ENCODE data around the gene NDNF.

NDNF gene, protein sequence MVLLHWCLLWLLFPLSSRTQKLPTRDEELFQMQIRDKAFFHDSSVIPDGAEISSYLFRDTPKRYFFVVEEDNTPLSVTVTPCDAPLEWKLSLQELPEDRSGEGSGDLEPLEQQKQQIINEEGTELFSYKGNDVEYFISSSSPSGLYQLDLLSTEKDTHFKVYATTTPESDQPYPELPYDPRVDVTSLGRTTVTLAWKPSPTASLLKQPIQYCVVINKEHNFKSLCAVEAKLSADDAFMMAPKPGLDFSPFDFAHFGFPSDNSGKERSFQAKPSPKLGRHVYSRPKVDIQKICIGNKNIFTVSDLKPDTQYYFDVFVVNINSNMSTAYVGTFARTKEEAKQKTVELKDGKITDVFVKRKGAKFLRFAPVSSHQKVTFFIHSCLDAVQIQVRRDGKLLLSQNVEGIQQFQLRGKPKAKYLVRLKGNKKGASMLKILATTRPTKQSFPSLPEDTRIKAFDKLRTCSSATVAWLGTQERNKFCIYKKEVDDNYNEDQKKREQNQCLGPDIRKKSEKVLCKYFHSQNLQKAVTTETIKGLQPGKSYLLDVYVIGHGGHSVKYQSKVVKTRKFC

GRCh38 chr4:121072224-121073003, at the start of gene NDNF:
TSS of gene NDNF (minus strand) at chr4:121072535. CDS start at chr4:121045837, 26,698 bp downstream.
- DNase-seq (ENCODE audit: low spot score), result no peak

DNA sequence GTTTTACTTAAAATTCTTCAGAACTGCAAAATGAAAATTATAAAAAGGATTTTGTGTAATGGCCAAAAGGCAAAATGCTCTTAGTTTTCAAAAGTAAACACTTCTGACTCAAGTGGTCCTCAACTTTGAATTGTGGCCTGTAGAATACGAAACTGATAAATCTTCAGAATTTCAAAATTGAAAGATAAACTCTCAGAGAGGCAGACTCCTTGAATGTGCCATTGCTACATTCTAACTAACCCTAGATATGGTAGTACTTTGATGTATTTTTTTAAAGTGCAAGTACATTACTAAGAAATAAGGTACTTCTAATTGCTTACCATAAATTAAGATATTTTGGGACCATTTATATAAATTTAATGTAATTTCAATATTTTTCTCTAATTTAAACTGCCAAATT, 47.4 kb upstream of the NDNF start:
- no peak for DNase-seq (ENCODE audit: low spot score)

DNA sequence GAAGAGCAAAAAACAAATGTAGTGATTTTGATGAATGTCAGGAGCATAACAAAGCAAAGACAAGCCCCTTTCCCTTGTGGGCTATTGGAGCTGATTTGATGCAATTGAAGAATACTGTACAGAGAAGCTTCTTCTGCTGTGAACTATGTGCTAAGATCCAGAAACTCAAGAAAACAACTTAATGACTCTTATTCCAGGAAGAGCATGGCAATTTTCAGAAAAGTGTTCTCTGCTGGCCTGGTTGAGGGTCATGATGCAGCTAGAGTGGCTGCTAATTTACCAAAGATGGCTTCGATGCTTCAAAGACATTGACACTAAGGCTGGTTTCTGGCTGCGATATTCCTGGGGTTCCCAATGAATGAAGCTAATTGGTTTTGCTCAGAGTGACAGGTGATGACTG, 46.0 kb upstream of the NDNF start:
- no peak for DNase-seq (ENCODE audit: low spot score)

DNA sequence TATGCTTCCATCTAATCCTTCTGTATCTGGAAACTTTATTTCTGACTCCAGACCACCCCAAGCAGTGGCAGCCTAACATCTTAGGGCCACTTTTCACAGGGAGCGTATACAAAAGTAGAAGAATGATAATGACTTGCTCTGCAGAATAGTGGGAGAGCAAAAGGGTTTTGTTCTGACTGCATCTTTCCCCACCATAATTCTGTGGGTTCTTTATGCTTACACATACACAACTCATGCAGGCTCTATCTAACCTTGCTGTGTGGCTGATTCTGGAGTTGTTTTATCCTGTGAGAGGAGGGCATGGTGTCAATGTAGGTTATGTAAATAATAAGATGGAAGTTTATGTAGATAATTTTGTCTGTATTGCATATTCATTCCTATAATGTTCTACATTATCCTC, 42.4 kb upstream of the NDNF start:
- DNase-seq (ENCODE audit: low spot score), result no peak

DNA sequence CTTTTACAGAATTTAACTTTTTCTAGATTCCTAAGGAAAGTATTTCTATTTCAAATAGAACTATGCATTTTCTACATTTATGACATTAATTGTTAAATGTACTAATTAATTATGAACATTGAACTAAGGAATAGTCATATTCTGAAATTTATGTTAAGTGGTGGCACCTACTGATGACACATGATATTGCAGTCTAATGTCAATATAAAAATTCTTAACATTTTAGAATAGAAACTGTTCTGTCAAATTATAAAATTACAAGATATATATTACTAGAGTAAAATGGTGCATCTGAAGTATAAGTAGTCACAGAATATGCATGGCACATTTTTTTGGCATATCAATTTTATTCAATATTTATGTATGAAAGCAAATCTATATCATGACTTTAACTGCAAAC, 40.2 kb upstream of the NDNF start:
- DNase-seq (ENCODE audit: low spot score), result no peak

- DNase-seq (ENCODE audit: low spot score), result no peak
Observed at GRCh38 chr4:121108557-121108956, 36.2 kb upstream of the NDNF start.

- no peak for DNase-seq (ENCODE audit: low spot score)
Observed at GRCh38 chr4:121107507-121107906, 35.2 kb upstream of the NDNF start.

DNA sequence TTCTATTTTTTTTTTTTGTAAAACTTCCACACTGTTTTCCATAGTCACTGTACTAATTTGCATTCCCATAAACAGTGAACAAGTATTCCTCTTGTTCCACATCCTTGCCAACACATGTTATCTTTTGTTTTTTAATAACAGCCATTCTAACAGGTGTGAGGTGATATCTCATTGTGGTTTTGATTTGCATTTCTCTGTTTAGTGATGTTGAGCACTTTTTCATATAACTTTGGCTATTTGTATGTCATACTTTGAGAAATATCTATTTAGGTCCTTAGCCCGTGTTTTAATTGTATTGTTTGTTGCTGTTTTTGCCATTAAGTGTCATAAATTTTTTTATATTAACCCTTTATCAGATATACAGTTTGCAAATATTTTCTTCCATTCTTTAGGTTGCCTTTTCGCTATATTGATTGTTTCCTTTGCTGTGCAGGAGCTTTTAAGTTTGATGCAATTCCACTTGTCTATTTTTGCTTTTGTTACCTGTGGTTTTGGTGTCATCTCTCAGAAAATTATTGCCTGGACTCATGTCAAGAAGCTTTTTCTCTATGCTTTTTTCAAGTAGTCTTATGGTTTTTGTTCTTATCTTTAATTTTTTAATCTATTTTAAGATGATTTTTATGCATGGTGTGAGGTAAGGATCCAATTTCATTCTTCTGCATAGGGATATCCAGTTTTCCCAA, 27.9 kb upstream of the NDNF start:
- DNase-seq (ENCODE audit: low spot score), result no peak

GRCh38 chr4:121098266-121098665, 25.9 kb upstream of the NDNF start:
- DNase-seq (ENCODE audit: low spot score), result no peak

DNA sequence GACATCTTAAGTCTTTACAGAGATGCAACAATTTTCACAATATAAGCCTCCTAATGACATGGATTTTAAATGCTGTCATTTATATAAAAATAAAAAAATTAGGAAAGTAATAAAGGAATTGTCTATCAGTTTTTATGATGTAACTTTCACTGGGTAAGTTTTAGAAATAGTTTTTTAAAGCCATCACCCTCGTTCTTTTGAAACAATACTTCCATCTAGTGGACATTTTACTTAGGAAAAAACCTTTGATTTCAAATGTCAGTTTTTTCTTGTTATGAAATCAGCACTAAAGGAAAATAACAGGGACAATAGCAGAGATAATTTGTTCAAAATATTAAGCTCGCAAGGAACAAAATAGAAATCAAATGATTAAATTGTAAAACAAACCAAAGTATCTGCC, 24.3 kb upstream of the NDNF start:
- DNase-seq (ENCODE audit: low spot score), result peak; percentile 32

GRCh38 chr4:121096191-121096590, 23.9 kb upstream of the NDNF start:
- DNase-seq (ENCODE audit: low spot score), result no peak

GRCh38 chr4:121094297-121094966, 22.1 kb upstream of the NDNF start:
- no peak for DNase-seq (ENCODE audit: low spot score)

DNA sequence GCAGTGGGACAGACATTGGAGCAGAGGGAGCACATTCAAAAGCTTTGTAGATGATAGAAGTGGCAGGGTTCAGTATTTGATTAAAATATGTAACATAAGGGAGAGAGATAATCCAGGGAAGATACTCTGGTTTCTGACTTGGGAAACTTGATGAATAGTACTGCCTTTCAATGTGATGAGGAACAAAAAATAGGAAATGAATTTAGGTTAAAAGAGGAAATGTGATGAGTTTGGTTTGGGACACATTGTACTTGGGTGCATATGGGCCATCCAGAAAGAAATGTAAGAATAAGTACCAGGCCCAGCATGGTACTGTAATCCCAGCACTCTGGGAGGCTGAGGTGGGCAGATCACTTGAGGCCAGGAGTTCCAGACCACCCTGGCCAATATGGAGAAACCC, 20.9 kb upstream of the NDNF start:
- DNase-seq (ENCODE audit: low spot score), result no peak

DNA sequence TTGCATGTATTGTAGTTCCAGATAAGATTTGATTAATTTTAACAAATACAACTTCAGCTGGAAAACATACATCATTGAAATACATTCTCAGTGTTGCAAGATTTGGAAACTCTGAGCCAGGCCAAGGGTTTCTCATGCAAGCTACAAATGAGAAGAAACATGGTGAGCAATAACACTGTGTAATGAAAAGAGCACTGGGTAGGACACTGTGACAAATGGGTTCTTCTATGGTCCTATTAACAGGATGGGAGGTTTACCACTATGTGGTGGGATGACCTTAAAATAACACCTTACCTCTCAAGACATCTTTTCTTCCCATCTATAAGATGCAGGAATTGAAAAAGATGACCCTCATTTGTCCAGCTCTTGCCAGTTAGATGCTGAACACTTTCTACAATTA, 19.6 kb upstream of the NDNF start:
- no peak for DNase-seq (ENCODE audit: low spot score)

- no peak for DNase-seq (ENCODE audit: low spot score)
Observed at GRCh38 chr4:121088867-121089266, 16.5 kb upstream of the NDNF start.

DNA sequence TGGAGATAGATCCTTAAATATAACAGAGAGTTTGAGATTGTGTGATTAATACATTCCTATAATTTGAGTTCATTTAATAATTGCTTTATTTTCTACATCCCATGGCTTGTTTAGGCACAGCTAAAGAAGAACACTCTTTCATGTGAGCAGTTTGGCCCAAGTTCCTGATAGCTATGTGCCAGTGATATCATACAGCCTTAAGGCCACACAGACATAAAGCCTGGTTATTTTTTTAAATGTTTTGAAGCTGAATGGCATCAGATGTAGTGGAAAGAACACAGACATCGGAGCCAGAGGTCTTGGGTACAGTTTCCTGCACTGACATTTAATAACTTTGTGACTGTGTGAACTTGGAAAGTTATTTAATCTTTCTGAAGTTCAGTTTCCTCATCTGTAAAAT, 7.0 kb upstream of the NDNF start:
- DNase-seq (ENCODE audit: low spot score), result no peak

GRCh38 chr4:121077496-121077895, 5.2 kb upstream of the NDNF start:
- no peak for DNase-seq (ENCODE audit: low spot score)

GRCh38 chr4:121076416-121076815, 4.1 kb upstream of the NDNF start:
- no peak for DNase-seq (ENCODE audit: low spot score)

GRCh38 chr4:121073672-121074381, 1.5 kb upstream of the NDNF start:
- DNase-seq (ENCODE audit: low spot score), result no peak

DNA sequence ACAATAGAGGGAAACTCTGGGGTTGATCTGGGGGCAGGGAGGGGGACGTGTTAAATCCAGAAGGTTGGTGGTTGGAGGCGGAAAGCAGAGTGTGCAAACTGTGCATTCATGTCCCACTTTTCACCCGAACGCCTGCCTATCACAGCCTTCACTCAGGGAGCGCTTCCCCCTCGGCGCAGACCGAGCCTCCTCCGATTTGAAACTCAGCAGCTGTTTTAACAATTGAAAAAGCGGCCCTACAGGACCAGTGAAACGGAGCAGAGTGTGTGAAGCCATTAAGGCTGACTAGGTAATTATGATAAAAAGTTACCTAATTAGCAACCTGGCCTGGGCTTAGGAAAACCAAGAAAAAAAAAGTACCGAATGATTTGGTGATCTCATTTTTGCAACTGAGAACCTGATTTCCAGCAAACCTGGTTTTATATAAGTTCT, 685 bp upstream of the NDNF start:
- no peak for DNase-seq (ENCODE audit: low spot score)

DNA sequence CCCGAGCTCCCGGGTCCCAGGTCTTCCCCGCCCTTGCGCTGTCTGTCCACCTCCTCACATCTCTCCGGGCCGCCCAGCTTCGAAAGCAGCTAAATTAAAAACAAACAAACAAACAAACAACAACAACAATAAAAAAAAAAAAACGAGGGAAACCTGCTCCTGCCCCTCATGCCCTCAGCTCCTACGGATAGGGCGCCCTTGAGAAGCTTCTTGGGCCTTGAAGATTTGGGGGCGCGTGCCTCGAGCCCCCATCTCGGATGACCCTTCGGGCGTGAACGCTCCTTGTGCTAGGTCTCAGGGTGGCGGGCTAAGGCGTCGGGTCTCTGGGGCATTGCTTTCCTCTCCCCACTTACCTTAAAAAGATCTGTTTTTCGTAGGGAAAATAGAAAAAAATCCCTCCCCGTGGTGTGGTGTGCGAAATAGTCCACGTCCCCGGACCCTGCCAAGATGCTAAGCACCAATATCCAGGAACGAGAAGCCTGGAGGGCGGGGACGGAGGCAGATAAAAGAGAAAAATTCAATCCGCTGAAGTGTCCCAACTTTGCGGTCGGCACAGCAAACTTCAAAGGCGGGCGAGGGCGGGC, 603 bp downstream of the NDNF start:
- no peak for DNase-seq (ENCODE audit: low spot score)

Measured in cerebellar cortex (tissue), 1 donor.